Sigmoid colon (tissue), 4 donors: ENCODE results near the gene CHST2.

ENCODE experiments used
- POLR2A ChIP-seq, 2 donors: fragments of 450-650 bp; IDR thresholded peaks; one replicate each; pipeline ENCODE4 v1.6.1; 2016; ENCODE audit warnings: antibody characterized with exemption in 2 of 2, mild to moderate bottlenecking in 2 of 2, moderate library complexity in 2 of 2
- POLR2AphosphoS5 ChIP-seq, 4 donors: sonication (generic); formaldehyde crosslinking; IDR thresholded peaks; one replicate each; pipeline ENCODE4 v1.6.1; 2017; ENCODE audit warnings: antibody characterized with exemption in 4 of 4
- TF ChIP-seq, protein P1 (sequence below), 4 experiments: fragments of 450-650 bp in 3 of 4; fragments of 200-600 bp in 1 of 4; IDR thresholded peaks; one replicate each; pipeline ENCODE4 v1.5.1; 2016 to 2019; ENCODE audit warnings: antibody characterized with exemption in 4 of 4, mild to moderate bottlenecking in 3 of 4, moderate library complexity in 2 of 4

DNA sequence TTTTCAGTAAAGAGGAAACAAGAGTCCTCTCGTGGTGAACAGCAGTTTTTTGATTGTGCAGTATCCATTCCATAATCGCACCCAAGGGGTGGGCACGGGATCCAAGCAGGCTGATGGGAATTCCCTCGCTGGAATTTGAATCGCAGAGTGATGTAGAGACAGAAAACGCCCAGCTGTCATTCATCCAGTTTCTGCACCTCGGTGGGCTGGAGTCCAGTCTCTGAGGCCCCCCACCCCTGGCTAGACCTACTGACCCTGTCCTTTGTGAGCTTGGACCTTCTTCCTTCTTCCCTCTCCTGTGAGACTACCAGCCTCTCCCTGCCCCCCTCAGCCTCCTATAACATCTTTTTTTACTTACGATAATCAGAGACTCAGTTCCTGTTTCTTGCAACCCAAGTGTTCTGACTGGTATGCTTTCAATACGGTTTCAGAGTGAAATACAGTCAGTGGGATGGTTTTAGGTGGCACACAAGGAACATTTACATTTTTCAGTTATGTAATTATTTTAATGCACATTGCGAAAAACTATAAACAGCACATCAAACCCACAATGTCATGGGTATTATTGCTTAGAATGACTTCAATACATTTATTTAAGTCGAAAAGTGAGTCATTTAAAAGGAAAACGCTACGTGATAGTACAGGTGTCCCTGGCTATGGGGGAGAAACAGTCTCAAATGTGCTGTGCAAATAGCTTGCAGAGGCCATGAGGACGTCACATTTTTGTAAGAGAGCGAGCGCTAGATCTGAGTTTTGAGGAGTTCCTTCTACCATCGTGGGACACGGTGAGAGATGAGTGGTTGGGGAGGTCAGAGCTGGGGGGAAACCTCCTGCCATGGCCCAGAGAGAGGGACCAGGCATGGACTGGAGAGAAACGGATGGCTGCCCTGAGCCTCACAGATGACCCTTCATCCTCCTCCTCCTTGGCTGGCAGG lies 37.5 kb upstream of the CHST2 start:
- TF ChIP-seq POLR2AphosphoS5 (IDR thresholded peaks at IDR 0.05), result no peak
- TF ChIP-seq, protein P1, sequence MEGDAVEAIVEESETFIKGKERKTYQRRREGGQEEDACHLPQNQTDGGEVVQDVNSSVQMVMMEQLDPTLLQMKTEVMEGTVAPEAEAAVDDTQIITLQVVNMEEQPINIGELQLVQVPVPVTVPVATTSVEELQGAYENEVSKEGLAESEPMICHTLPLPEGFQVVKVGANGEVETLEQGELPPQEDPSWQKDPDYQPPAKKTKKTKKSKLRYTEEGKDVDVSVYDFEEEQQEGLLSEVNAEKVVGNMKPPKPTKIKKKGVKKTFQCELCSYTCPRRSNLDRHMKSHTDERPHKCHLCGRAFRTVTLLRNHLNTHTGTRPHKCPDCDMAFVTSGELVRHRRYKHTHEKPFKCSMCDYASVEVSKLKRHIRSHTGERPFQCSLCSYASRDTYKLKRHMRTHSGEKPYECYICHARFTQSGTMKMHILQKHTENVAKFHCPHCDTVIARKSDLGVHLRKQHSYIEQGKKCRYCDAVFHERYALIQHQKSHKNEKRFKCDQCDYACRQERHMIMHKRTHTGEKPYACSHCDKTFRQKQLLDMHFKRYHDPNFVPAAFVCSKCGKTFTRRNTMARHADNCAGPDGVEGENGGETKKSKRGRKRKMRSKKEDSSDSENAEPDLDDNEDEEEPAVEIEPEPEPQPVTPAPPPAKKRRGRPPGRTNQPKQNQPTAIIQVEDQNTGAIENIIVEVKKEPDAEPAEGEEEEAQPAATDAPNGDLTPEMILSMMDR (IDR thresholded peaks at IDR 0.05), result no peak
- no peak for TF ChIP-seq POLR2A (IDR thresholded peaks at IDR 0.05)
